PC-9 (cell line): Measurements from ENCODE around the gene COX11. TPM values are rescaled to one million over a fixed set of nuclear protein-coding genes. Genes with fewer than 3 reads are reported as not detected.

Experiments
- BruUV-seq: library from RNA; stranded (reverse); fragments of 400-500 nt; replicated peaks from 2 replicates; lab custom pipeline; 2021; lab: Mats Ljungman, UMichigan
- CTCF ChIA-PET: fragments of 300-600 bp; sonication (Branson Sonifier 250); formaldehyde crosslinking; loops from one replicate; lab custom pipeline; 2022; ENCODE audit warnings: antibody characterized with exemption; lab: Charles Lee
- POLR2A ChIA-PET: fragments of 300-600 bp; sonication (Branson Sonifier 250); formaldehyde crosslinking; loops from one replicate; lab custom pipeline; 2022; ENCODE audit warnings: antibody characterized with exemption; ENCODE audit not compliant: unreplicated experiment; lab: Charles Lee
- DNase-seq, 2 experiments: peaks; one replicate each; pipeline versions ENCODE4 v3.0.0 to v3.0.0-alpha.2; 2015 to 2022; ENCODE audit warnings: mixed read lengths in 1 of 2
- H2AFZ ChIP-seq: fragments of 200-600 bp; sonication (generic); 2 replicates; pipeline ENCODE4 v1.8.1; 2017; ENCODE audit warnings: antibody characterized with exemption
- H3F3A ChIP-seq: fragments of 200-600 bp; sonication (generic); 2 replicates; pipeline ENCODE4 v1.8.1; 2017; ENCODE audit warnings: antibody characterized with exemption, mild to moderate bottlenecking, low read depth; ENCODE audit not compliant: insufficient read depth
- H3K27ac ChIP-seq: fragments of 200-600 bp; sonication (generic); 2 replicates; pipeline ENCODE4 v1.6.1; 2016; ENCODE audit warnings: mixed run types
- H3K27me3 ChIP-seq: fragments of 200-600 bp; sonication (generic); 2 replicates; pipeline ENCODE4 v1.6.1; 2016; ENCODE audit warnings: low read depth, mixed run types; ENCODE audit not compliant: insufficient read depth
- H3K36me3 ChIP-seq: fragments of 200-600 bp; sonication (generic); 2 replicates; pipeline ENCODE4 v1.6.1; 2016; ENCODE audit warnings: low read depth, mixed run types
- H3K4me1 ChIP-seq: fragments of 200-600 bp; sonication (generic); replicated peaks from 2 replicates; pipeline ENCODE4 v1.6.1; 2016; ENCODE audit warnings: mixed run types; ENCODE audit not compliant: insufficient read depth
- H3K4me2 ChIP-seq: fragments of 200-600 bp; sonication (generic); 2 replicates; pipeline ENCODE4 v1.6.1; 2017; ENCODE audit warnings: mixed run types
- H3K4me3 ChIP-seq: fragments of 200-600 bp; sonication (generic); 2 replicates; pipeline ENCODE4 v1.6.1; 2016; ENCODE audit warnings: mixed run types
- H3K79me2 ChIP-seq: fragments of 200-600 bp; sonication (generic); 2 replicates; pipeline ENCODE4 v1.6.1; 2017; ENCODE audit warnings: low read depth, mixed run types
- H3K9me2 ChIP-seq: fragments of 200-600 bp; sonication (generic); 2 replicates; pipeline ENCODE4 v1.8.1; 2017; ENCODE audit warnings: mild to moderate bottlenecking; ENCODE audit not compliant: insufficient read depth
- H3K9me3 ChIP-seq: fragments of 200-600 bp; sonication (generic); 2 replicates; pipeline ENCODE4 v1.8.1; 2016; ENCODE audit warnings: low read depth; ENCODE audit not compliant: insufficient read depth
- H4K20me1 ChIP-seq: fragments of 200-600 bp; sonication (generic); 2 replicates; pipeline ENCODE4 v1.8.1; 2017; ENCODE audit not compliant: insufficient read depth
- CTCF ChIP-seq: fragments of 200-600 bp; sonication (generic); conservative IDR thresholded peaks from 2 replicates; pipeline ENCODE4 v1.6.1; 2017; ENCODE audit warnings: mixed run types, antibody characterized with exemption, mild to moderate bottlenecking, moderate library complexity
- EZH2 ChIP-seq: fragments of 200-600 bp; sonication (generic); IDR thresholded peaks from 2 replicates; pipeline ENCODE4 v1.8.0; 2017; ENCODE audit warnings: antibody characterized with exemption, low read depth
- intact Hi-C: fragments of 100-400 bp; cut with micrococcal nuclease; formaldehyde crosslinking; loops from one replicate; pipeline ENCODE4 v1.10.0; 2022; ENCODE audit not compliant: unreplicated experiment
- total RNA-seq: library from RNA; stranded (reverse); gene quantifications from 2 replicates; pipeline ENCODE4 v1.2.3, GENCODE V29; 2021

Gene COX11
- total RNA-seq, 1 experiment from 2014 or later: 58.2 TPM

DNA sequence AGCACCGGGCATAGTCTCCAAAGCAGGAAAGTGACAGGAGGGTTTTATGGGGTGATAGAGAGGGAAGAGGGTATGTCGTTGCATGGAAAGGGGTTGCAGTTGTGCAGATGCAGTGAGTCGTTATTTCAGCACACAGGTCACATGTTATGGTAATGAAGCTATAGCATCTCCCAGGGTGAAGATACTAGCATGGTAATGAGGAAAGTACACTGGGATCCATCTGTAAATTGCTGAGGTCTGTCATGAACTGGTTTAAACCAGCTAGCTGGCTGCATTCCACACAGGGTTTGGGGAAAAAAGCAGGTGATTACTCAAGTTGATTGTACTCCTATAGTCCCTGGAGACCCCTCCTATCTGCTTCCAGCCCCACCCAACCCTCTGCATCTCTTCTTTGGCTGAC lies 11.7 kb downstream of the COX11 start:
- Histone ChIP-seq H3K4me2 (no peak overlapping the region), H3K4me3 (no peak overlapping the region), H4K20me1 (no peaks in the 10 kb centered on the region; the same call in none of the 2 replicates), H3K27me3 (no peaks in the 10 kb centered on the region), H3F3A (peaks cover 7% of the 10 kb centered on the region), H3K36me3 (peaks cover 41% of the 10 kb centered on the region), H3K79me2 (no peaks in the 10 kb centered on the region), H3K9me2 (no peaks in the 10 kb centered on the region), H3K9me3 (no peaks in the 10 kb centered on the region), H2AFZ (no peak overlapping the region), H3K4me1 (no peaks in the 10 kb centered on the region), H3K27ac (no peak overlapping the region)
- POLR2A ChIA-PET: no interaction called here
- no TSS peak for BruUV-seq
- intact Hi-C loops: no loop called here
- DNase-seq: no peak
- CTCF ChIA-PET: no interaction called here
- TF ChIP-seq EZH2 (no peak), CTCF (no peak)

DNA sequence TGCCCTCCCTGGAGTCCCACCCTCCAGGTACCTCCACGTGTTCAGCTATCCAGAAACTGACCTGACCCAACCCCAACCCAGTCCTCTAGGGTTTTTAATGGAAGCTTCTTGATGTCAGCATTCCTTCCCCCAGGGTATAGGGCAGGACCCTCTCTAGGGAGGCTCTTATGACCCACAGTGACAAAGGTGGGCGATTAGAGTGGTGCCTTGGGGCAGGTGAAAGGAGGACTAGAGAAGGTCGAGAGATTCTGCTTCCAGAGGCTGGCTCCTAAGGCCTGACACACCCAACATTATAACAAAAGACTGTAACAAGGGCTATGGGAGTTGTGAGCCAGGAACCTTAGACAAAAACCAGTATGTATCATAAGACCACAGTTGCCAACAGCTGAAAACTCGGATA lies 17.2 kb downstream of the COX11 start:
- H3F3A ChIP-seq: peaks cover 32% of the 10 kb centered on the region
- H3K27me3 ChIP-seq: no peaks in the 10 kb centered on the region
- peaks cover 29% of the 10 kb centered on the region for H3K4me1 ChIP-seq
- no peaks in the 10 kb centered on the region for H3K79me2 ChIP-seq
- ChIA-PET CTCF (no interaction called here), POLR2A (no interaction called here)
- no peaks in the 10 kb centered on the region; the same call in 1 of the 2 replicates for H3K9me3 ChIP-seq
- intact Hi-C loops: no loop called here
- BruUV-seq: no TSS peak
- H3K27ac ChIP-seq: no peak overlapping the region
- no peak overlapping the region for H3K4me3 ChIP-seq
- no peaks in the 10 kb centered on the region for H3K9me2 ChIP-seq
- TF ChIP-seq EZH2 (no peak), CTCF (no peak)
- no peaks in the 10 kb centered on the region for H4K20me1 ChIP-seq
- H3K36me3 ChIP-seq: peaks cover 57% of the 10 kb centered on the region
- no peak for DNase-seq
- H3K4me2 ChIP-seq: no peak overlapping the region
- no peak overlapping the region for H2AFZ ChIP-seq

GRCh38 chr17:54950116-54950515 lies 18.3 kb downstream of the COX11 start:
- Histone ChIP-seq H2AFZ (no peak overlapping the region), H3K27ac (no peak overlapping the region), H3K36me3 (peaks cover 58% of the 10 kb centered on the region), H3K4me2 (no peak overlapping the region), H3K4me3 (no peak overlapping the region), H3K27me3 (no peaks in the 10 kb centered on the region), H3K9me3 (no peaks in the 10 kb centered on the region; the same call in 1 of the 2 replicates), H4K20me1 (no peaks in the 10 kb centered on the region), H3F3A (peaks cover 28% of the 10 kb centered on the region), H3K79me2 (no peaks in the 10 kb centered on the region), H3K9me2 (no peaks in the 10 kb centered on the region), H3K4me1 (peaks cover 29% of the 10 kb centered on the region)
- BruUV-seq: no TSS peak
- no peak for TF ChIP-seq CTCF
- no peak for TF ChIP-seq EZH2
- intact Hi-C loops: no loop called here
- CTCF ChIA-PET: no interaction called here
- DNase-seq: no peak
- POLR2A ChIA-PET: no interaction called here
